B cell (primary cell): ENCODE results near the gene MAP3K15. TPM values are rescaled to one million over a fixed set of nuclear protein-coding genes. Genes with fewer than 3 reads are reported as not detected.
A peak's percentile ranks its signal among the peaks of the same experiment; 100 is the strongest.
"Not testable (repeated sequence)": the region's sequence is repeated elsewhere in the genome, so short reads cannot be mapped to it uniquely, and the experiment has no call there.

Experiments
- ATAC-seq: fragments of 200-7000 bp; cut with Tn5 transposase; one replicate; pipeline ENCODE4 v1.10.0; 2021; ENCODE audit warnings: low read depth, mild to moderate bottlenecking, moderate number of reproducible peaks, moderate library complexity
- CTCF ChIA-PET: fragments of 350-600 bp; sonication (Branson Sonifier 250); formaldehyde crosslinking; loops from one replicate; lab custom pipeline; 2021; ENCODE audit warnings: antibody characterized with exemption, inconsistent platforms; lab: Charles Lee
- POLR2A ChIA-PET: fragments of 350-600 bp; sonication (Branson Sonifier 250); formaldehyde crosslinking; loops from one replicate; lab custom pipeline; 2021; ENCODE audit warnings: antibody characterized with exemption; lab: Charles Lee
- DNase-seq: peaks from one replicate; pipeline ENCODE4 v3.0.0; 2013
- H2AFZ ChIP-seq: 2 replicates; pipeline ENCODE4 v1.6.1; 2012; ENCODE audit warnings: mild to moderate bottlenecking, low read depth, low read length; ENCODE audit not compliant: insufficient read depth, poor library complexity, severe bottlenecking
- H3K27ac ChIP-seq, 2 donors: 1 replicate in 1 of 2; 2 replicates in 1 of 2; pipeline ENCODE4 v1.5.1; 2012 to 2013; ENCODE audit warnings: low read length in 2 of 2, mild to moderate bottlenecking in 2 of 2, moderate library complexity in 1 of 2
- H3K27me3 ChIP-seq, 4 experiments: fragments of 200-600 bp in 1 of 4; sonication (generic) in 1 of 4; replicated peaks in 1 of 4; 1 replicate in 2 of 4; 2 replicates in 2 of 4; pipeline versions ENCODE4 v1.6.1 to v1.7.0; 2013 to 2016; ENCODE audit warnings: low read length in 3 of 4, mild to moderate bottlenecking in 2 of 4, mixed read lengths in 1 of 4, moderate library complexity in 1 of 4; ENCODE audit not compliant: insufficient read depth in 4 of 4, control insufficient read depth in 3 of 4; ENCODE audit errors: control extremely low read depth in 1 of 4
- H3K36me3 ChIP-seq, 2 experiments: replicated peaks in 1 of 2; 1 replicate in 1 of 2; 2 replicates in 1 of 2; pipeline versions ENCODE4 v1.6.1 to v1.7.1; 2013; ENCODE audit warnings: low read length in 1 of 2; ENCODE audit not compliant: insufficient read depth in 2 of 2, control insufficient read depth in 1 of 2; ENCODE audit errors: control extremely low read depth in 1 of 2, extremely low read depth in 1 of 2
- H3K4me1 ChIP-seq, 2 donors: fragments of 200-600 bp in 1 of 2; sonication (generic) in 1 of 2; 1 replicate in 1 of 2; 2 replicates in 1 of 2; pipeline versions ENCODE4 v1.5.1 to v1.6.1; 2013 to 2017; ENCODE audit warnings: low read length in 2 of 2; ENCODE audit not compliant: control insufficient read depth in 2 of 2, insufficient read depth in 2 of 2
- H3K4me2 ChIP-seq: replicated peaks from 2 replicates; pipeline ENCODE3; 2012; ENCODE audit warnings: mild to moderate bottlenecking, low read depth, low read length; ENCODE audit not compliant: poor library complexity, severe bottlenecking
- H3K4me3 ChIP-seq, 5 experiments: fragments of 200-600 bp in 1 of 5; sonication (generic) in 1 of 5; 1 replicate in 3 of 5; 2 replicates in 2 of 5; pipeline versions ENCODE4 v1.5.1 to v1.7.0; 2011 to 2016; ENCODE audit warnings: low read length in 4 of 5, mild to moderate bottlenecking in 4 of 5, low read depth in 2 of 5, control low read depth in 1 of 5, moderate library complexity in 1 of 5; ENCODE audit not compliant: insufficient read depth in 1 of 5; ENCODE audit errors: control extremely low read depth in 1 of 5, extremely low read depth in 1 of 5
- H3K79me2 ChIP-seq: fragments of 200-600 bp; sonication (generic); one replicate; pipeline ENCODE4 v1.6.0; 2016; ENCODE audit warnings: low read length; ENCODE audit not compliant: control insufficient read depth, insufficient read depth
- H3K9ac ChIP-seq: fragments of 200-600 bp; sonication (generic); 2 replicates; pipeline ENCODE4 v1.6.1; 2017; ENCODE audit warnings: mild to moderate bottlenecking, low read length, moderate library complexity
- H3K9me3 ChIP-seq, 3 donors: one replicate each; pipeline versions ENCODE4 v1.6.1 to v1.7.1; 2013; ENCODE audit warnings: low read length in 2 of 3; ENCODE audit not compliant: control insufficient read depth in 2 of 3, insufficient read depth in 1 of 3; ENCODE audit errors: control extremely low read depth in 1 of 3
- H4K20me1 ChIP-seq: 2 replicates; pipeline ENCODE4 v1.6.0; 2012; ENCODE audit warnings: mild to moderate bottlenecking, low read length; ENCODE audit not compliant: insufficient read depth, control insufficient read depth, poor library complexity, severe bottlenecking
- H3K27ac Mint-ChIP-seq: one replicate; pipeline ENCODE4 v1.8.0; 2021; ENCODE audit warnings: mixed read lengths
- H3K27me3 Mint-ChIP-seq: one replicate; pipeline ENCODE4 v1.8.0; 2021; ENCODE audit warnings: mixed read lengths
- H3K4me1 Mint-ChIP-seq: one replicate; pipeline ENCODE4 v1.8.0; 2021; ENCODE audit warnings: mixed read lengths
- H3K4me3 Mint-ChIP-seq: one replicate; pipeline ENCODE4 v1.8.0; 2021; ENCODE audit warnings: mixed read lengths
- H3K9me3 Mint-ChIP-seq: one replicate; pipeline ENCODE4 v1.8.0; 2022; ENCODE audit warnings: mixed read lengths; ENCODE audit not compliant: insufficient read depth
- EZH2 ChIP-seq: IDR thresholded peaks from 2 replicates; pipeline ENCODE4 v1.6.1; 2012; ENCODE audit warnings: borderline replicate concordance, low read depth, mild to moderate bottlenecking, moderate library complexity, low read length; ENCODE audit not compliant: insufficient read depth, poor library complexity, severe bottlenecking
- WGBS: methylation state at CpG from one replicate; pipeline ENCODE4 v1.1.5; 2013; ENCODE audit warnings: missing lambda C conversion rate; ENCODE audit not compliant: insufficient coverage; 5-methylcytosine and 5-hydroxymethylcytosine counted together
- intact Hi-C: fragments of 100-400 bp; cut with micrococcal nuclease; formaldehyde crosslinking; loops from one replicate; pipeline ENCODE4 v1.10.0; 2022
- polyA plus RNA-seq: library from polyadenylated mRNA; depleted of rRNA; stranded (reverse); fragments of >200 nt; gene quantifications from 2 replicates; pipeline ENCODE4 v1.2.3, GENCODE V29; 2012
- total RNA-seq, 2 donors: library from RNA; stranded (reverse); fragments of 120-200 nt in 1 of 2; gene quantifications; 1 replicate in 1 of 2; 2 replicates in 1 of 2; pipeline versions ENCODE4 v1.2.3 to v1.2.4, GENCODE V29; 2013 to 2022
- TF ChIP-seq, protein P1 (sequence below): fragments of 200-600 bp; IDR thresholded peaks from one replicate; pipeline ENCODE4 v1.8.0; 2022; ENCODE audit warnings: antibody characterized with exemption, mild to moderate bottlenecking

The MAP3K15 gene
- total and polyA plus RNA-seq, 2 donors (not counting 1 experiment from before 2014, with no cell fraction given), result not detected

GRCh38 chrX:19512961-19513360, 2.3 kb downstream of the MAP3K15 start:
- CTCF ChIA-PET, result no interaction called here
- H3K4me3 Mint-ChIP-seq, result peak overlapping the region; percentile 19
- H3K4me2 ChIP-seq, result no peak overlapping the region
- H3K9me3 ChIP-seq, result no peaks in the 10 kb centered on the region
- H2AFZ ChIP-seq, result no peak overlapping the region
- peaks cover 1% of the 10 kb centered on the region for H3K4me1 Mint-ChIP-seq
- TF ChIP-seq, protein P1, sequence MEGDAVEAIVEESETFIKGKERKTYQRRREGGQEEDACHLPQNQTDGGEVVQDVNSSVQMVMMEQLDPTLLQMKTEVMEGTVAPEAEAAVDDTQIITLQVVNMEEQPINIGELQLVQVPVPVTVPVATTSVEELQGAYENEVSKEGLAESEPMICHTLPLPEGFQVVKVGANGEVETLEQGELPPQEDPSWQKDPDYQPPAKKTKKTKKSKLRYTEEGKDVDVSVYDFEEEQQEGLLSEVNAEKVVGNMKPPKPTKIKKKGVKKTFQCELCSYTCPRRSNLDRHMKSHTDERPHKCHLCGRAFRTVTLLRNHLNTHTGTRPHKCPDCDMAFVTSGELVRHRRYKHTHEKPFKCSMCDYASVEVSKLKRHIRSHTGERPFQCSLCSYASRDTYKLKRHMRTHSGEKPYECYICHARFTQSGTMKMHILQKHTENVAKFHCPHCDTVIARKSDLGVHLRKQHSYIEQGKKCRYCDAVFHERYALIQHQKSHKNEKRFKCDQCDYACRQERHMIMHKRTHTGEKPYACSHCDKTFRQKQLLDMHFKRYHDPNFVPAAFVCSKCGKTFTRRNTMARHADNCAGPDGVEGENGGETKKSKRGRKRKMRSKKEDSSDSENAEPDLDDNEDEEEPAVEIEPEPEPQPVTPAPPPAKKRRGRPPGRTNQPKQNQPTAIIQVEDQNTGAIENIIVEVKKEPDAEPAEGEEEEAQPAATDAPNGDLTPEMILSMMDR, result no peak
- TF ChIP-seq EZH2, result no peak
- no peaks in the 10 kb centered on the region for H4K20me1 ChIP-seq
- H3K27me3 ChIP-seq, result peaks cover 0 to 10% (median 3%) of the 10 kb centered on the region in 4 experiments
- no peak overlapping the region for H3K27ac Mint-ChIP-seq
- H3K27me3 Mint-ChIP-seq, result peaks cover 27% of the 10 kb centered on the region
- H3K36me3 ChIP-seq, result no peaks in the 10 kb centered on the region
- POLR2A ChIA-PET, result no interaction called here
- intact Hi-C loops, result no loop called here
- no peak overlapping the region for H3K9ac ChIP-seq
- no peak for DNase-seq
- H3K27ac ChIP-seq, result no peak overlapping the region
- no peaks in the 10 kb centered on the region for H3K79me2 ChIP-seq
- H3K4me3 ChIP-seq, result no peak overlapping the region
- 23% methylated on average over 4 of the region's 9 CpGs for WGBS
- peaks cover 0 to 3% of the 10 kb centered on the region in 2 donors for H3K4me1 ChIP-seq
- ATAC-seq, result no peak
- H3K9me3 Mint-ChIP-seq, result no peaks in the 10 kb centered on the region

DNA sequence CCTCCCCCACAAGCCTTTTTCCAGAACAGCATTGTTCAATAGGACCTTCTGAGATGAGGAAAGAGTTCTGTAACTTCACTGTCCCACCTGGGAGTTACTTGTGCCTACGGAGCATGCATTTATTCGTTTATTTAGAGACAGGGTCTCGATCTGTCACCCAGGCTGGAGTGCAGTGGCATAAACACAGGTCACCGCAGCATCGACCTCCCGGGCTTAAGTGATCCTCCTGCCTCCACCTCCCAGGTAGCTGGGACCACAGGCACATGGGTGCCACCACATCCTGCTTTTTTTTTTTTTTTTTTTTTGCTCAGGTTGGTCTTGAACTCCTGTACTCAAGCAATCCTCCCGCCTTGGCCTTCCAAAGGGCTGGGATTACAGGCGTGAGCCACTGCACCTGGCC, 2.9 kb downstream of the MAP3K15 start:
- no peak overlapping the region for H3K4me3 ChIP-seq
- Mint-ChIP-seq H3K4me3 (no peak overlapping the region), H3K27me3 (peaks cover 23% of the 10 kb centered on the region), H3K9me3 (no peaks in the 10 kb centered on the region), H3K4me1 (peaks cover 1% of the 10 kb centered on the region), H3K27ac (no peak overlapping the region)
- H2AFZ ChIP-seq, result no peak overlapping the region
- intact Hi-C loops, result no loop called here
- peaks cover 0 to 3% of the 10 kb centered on the region in 2 donors for H3K4me1 ChIP-seq
- TF ChIP-seq, protein P1, result no peak
- TF ChIP-seq EZH2, result no peak
- WGBS, result 100% methylated on average over 2 of the region's 8 CpGs
- ATAC-seq (no peak), DNase-seq (no peak)
- peaks cover 0 to 10% (median 3%) of the 10 kb centered on the region in 4 experiments for H3K27me3 ChIP-seq
- H3K36me3 ChIP-seq, result no peaks in the 10 kb centered on the region
- no peaks in the 10 kb centered on the region for H3K9me3 ChIP-seq
- no peak overlapping the region for H3K4me2 ChIP-seq
- H3K27ac ChIP-seq, result no peak overlapping the region
- CTCF ChIA-PET, result no interaction called here
- no peak overlapping the region for H3K9ac ChIP-seq
- no peaks in the 10 kb centered on the region for H4K20me1 ChIP-seq
- POLR2A ChIA-PET, result no interaction called here
- H3K79me2 ChIP-seq, result no peaks in the 10 kb centered on the region

DNA sequence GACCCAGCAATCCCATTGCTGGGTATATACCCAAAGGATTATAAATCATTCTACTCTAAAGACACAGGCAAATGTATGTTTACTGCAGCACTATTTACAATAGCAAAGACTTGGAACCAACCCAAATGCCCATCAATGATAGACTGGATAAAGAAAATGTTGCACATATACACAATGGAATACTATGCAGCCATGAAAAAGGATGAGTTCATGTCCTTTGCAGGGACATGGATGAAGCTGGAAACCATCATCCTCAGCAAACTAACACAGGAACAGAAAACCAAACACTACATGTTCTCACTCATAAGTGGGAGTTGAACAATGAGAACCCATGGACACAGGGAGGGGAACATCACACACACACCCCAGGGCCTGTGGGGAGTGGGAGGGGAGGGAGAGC, 3.5 kb downstream of the MAP3K15 start:
- POLR2A ChIA-PET, intact Hi-C loops, H3K27me3 ChIP-seq, H3K9ac ChIP-seq, CTCF ChIA-PET, H3K36me3 ChIP-seq, H3K4me3 ChIP-seq, DNase-seq, H3K27ac Mint-ChIP-seq, H3K9me3 ChIP-seq, H4K20me1 ChIP-seq, H2AFZ ChIP-seq, H3K4me3 Mint-ChIP-seq, H3K79me2 ChIP-seq, ATAC-seq, H3K4me2 ChIP-seq, H3K4me1 ChIP-seq, H3K4me1 Mint-ChIP-seq, H3K9me3 Mint-ChIP-seq, H3K27ac ChIP-seq: not testable (repeated sequence)
- peaks cover 20% of the 10 kb centered on the region for H3K27me3 Mint-ChIP-seq
